Prostate gland (tissue), 2 donors: ENCODE data around the gene DMRTA1.

Source experiments
- POLR2A ChIP-seq: fragments of 450-650 bp; IDR thresholded peaks from one replicate; pipeline ENCODE4 v1.6.1; 2016; ENCODE audit warnings: antibody characterized with exemption, mild to moderate bottlenecking
- TF ChIP-seq, protein P1 (sequence below), 4 experiments: fragments of 200-600 bp in 2 of 4; fragments of 450-650 bp in 2 of 4; sonication (generic) in 2 of 4; IDR thresholded peaks; 1 replicate in 3 of 4; 2 replicates in 1 of 4; pipeline ENCODE4 v1.5.1; 2016 to 2019; ENCODE audit warnings: antibody characterized with exemption in 4 of 4, mild to moderate bottlenecking in 2 of 4, moderate library complexity in 2 of 4

GRCh38 chr9:22427226-22427880, 19.3 kb upstream of the DMRTA1 start:
- TF ChIP-seq, protein P1, sequence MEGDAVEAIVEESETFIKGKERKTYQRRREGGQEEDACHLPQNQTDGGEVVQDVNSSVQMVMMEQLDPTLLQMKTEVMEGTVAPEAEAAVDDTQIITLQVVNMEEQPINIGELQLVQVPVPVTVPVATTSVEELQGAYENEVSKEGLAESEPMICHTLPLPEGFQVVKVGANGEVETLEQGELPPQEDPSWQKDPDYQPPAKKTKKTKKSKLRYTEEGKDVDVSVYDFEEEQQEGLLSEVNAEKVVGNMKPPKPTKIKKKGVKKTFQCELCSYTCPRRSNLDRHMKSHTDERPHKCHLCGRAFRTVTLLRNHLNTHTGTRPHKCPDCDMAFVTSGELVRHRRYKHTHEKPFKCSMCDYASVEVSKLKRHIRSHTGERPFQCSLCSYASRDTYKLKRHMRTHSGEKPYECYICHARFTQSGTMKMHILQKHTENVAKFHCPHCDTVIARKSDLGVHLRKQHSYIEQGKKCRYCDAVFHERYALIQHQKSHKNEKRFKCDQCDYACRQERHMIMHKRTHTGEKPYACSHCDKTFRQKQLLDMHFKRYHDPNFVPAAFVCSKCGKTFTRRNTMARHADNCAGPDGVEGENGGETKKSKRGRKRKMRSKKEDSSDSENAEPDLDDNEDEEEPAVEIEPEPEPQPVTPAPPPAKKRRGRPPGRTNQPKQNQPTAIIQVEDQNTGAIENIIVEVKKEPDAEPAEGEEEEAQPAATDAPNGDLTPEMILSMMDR (IDR thresholded peaks at IDR 0.05), result no peak
- no peak for TF ChIP-seq POLR2A
